PFSK-1 (cell line): ENCODE measurements around the gene OR7G1.

Experiments used
- FOXP2 ChIP-seq: optimal IDR thresholded peaks from 2 replicates; pipeline ENCODE3; 2011; ENCODE audit warnings: borderline replicate concordance, control low read depth, inconsistent platforms; ENCODE audit not compliant: insufficient read depth; ENCODE audit errors: extremely low read length, extremely low read depth
- POLR2AphosphoS5 ChIP-seq: IDR thresholded peaks from 2 replicates; pipeline ENCODE4 v1.6.1; 2012; ENCODE audit warnings: low read depth, mild to moderate bottlenecking, control low read depth, low read length, moderate library complexity
- REST ChIP-seq, 2 experiments: IDR thresholded peaks; 2 replicates each; pipeline versions ENCODE4 v1.6.1 to v1.8.0; 2011 to 2012; ENCODE audit warnings: low read depth in 2 of 2, low read length in 2 of 2, control low read depth in 1 of 2, inconsistent platforms in 1 of 2, mild to moderate bottlenecking in 1 of 2, moderate library complexity in 1 of 2; ENCODE audit not compliant: insufficient read depth in 1 of 2
- SIN3A ChIP-seq: IDR thresholded peaks from 2 replicates; pipeline ENCODE4 v1.6.1; 2012; ENCODE audit warnings: mild to moderate bottlenecking, low read length, moderate library complexity, borderline replicate concordance; ENCODE audit not compliant: insufficient read depth
- TAF1 ChIP-seq: IDR thresholded peaks from 2 replicates; pipeline ENCODE4 v1.6.1; 2012; ENCODE audit warnings: low read length, control low read depth, borderline replicate concordance; ENCODE audit not compliant: insufficient read depth

OR7G1 gene

GRCh38 chr19:9086761-9087160 lies 28.8 kb downstream of the OR7G1 start, which contains the start of gene OR1M1:
Gene OR1M1, plus strand, starts transcription at chr19:9087061. Its CDS starts 6,184 bp downstream, at chr19:9093245.
- TF ChIP-seq TAF1 = no peak
- TF ChIP-seq REST (IDR thresholded peaks at IDR 0.05; ENCODE audit: insufficient read depth in 1 of 2, low read depth in 2 of 2, low read length in 2 of 2) = no peak
- TF ChIP-seq FOXP2 = no peak
- TF ChIP-seq SIN3A = no peak
- TF ChIP-seq POLR2AphosphoS5 = no peak

- TF ChIP-seq REST (IDR thresholded peaks at IDR 0.05; ENCODE audit: insufficient read depth in 1 of 2, low read depth in 2 of 2, low read length in 2 of 2) (no peak), FOXP2 (no peak)
Measured at GRCh38 chr19:9078651-9079050, 36.9 kb downstream of the OR7G1 start.

- TF ChIP-seq POLR2AphosphoS5 = no peak
- TF ChIP-seq FOXP2 = no peak
- TF ChIP-seq REST (IDR thresholded peaks at IDR 0.05; ENCODE audit: insufficient read depth in 1 of 2, low read depth in 2 of 2, low read length in 2 of 2) = no peak
- no peak for TF ChIP-seq TAF1
- no peak for TF ChIP-seq SIN3A
Measured at GRCh38 chr19:9076901-9077300, 38.7 kb downstream of the OR7G1 start.

- no peak for TF ChIP-seq FOXP2
- no peak for TF ChIP-seq TAF1
- TF ChIP-seq SIN3A = no peak
- no peak for TF ChIP-seq REST (IDR thresholded peaks at IDR 0.05; ENCODE audit: insufficient read depth in 1 of 2, low read depth in 2 of 2, low read length in 2 of 2)
- TF ChIP-seq POLR2AphosphoS5 = no peak
Measured at GRCh38 chr19:9075064-9075949, 40.3 kb downstream of the OR7G1 start.

GRCh38 chr19:9073806-9074205 lies 41.8 kb downstream of the OR7G1 start:
- TF ChIP-seq TAF1 = no peak
- TF ChIP-seq POLR2AphosphoS5 = no peak
- no peak for TF ChIP-seq REST (IDR thresholded peaks at IDR 0.05; ENCODE audit: insufficient read depth in 1 of 2, low read depth in 2 of 2, low read length in 2 of 2)
